GM12874 (cell line): ENCODE measurements around the gene IL31RA.

Experiments
- CTCF ChIP-seq: IDR thresholded peaks from 2 replicates; pipeline ENCODE4 v1.5.1; 2011; ENCODE audit warnings: low read depth, mild to moderate bottlenecking, control low read depth, low read length, moderate library complexity; ENCODE audit not compliant: insufficient read depth

Gene IL31RA

GRCh38 chr5:55914971-55915370 is 63.8 kb downstream of the IL31RA start:
- no peak for TF ChIP-seq CTCF

- no peak for TF ChIP-seq CTCF
Measured at GRCh38 chr5:55915783-55916182, 64.6 kb downstream of the IL31RA start.

- no peak for TF ChIP-seq CTCF
Measured at GRCh38 chr5:55916986-55917385, 65.8 kb downstream of the IL31RA start.

- no peak for TF ChIP-seq CTCF
Measured at GRCh38 chr5:55917402-55918086, 66.4 kb downstream of the IL31RA start.

- TF ChIP-seq CTCF: no peak
Measured at GRCh38 chr5:55918087-55919035, 67.2 kb downstream of the IL31RA start.

GRCh38 chr5:55919625-55920024 is 68.5 kb downstream of the IL31RA start:
- no peak for TF ChIP-seq CTCF

- TF ChIP-seq CTCF: peak; percentile 27; the same call in 1 of the 2 replicates
Measured at GRCh38 chr5:55920784-55921183, 69.6 kb downstream of the IL31RA start.
